Hepatocyte (in vitro differentiated cells): ENCODE data around the gene PHAF1.

Source experiments
- EZH2 ChIP-seq: fragments of 200-600 bp; sonication (generic); IDR thresholded peaks from 2 replicates; pipeline ENCODE4 v1.6.1; 2016; ENCODE audit warnings: antibody characterized with exemption, mild to moderate bottlenecking, borderline replicate concordance
- EZH2phosphoT487 ChIP-seq: fragments of 200-600 bp; sonication (generic); IDR thresholded peaks from one replicate; pipeline ENCODE4 v1.6.1; 2018; ENCODE audit warnings: antibody characterized with exemption, mild to moderate bottlenecking, low read depth, moderate library complexity; ENCODE audit not compliant: unreplicated experiment, severe bottlenecking
- TF ChIP-seq, protein P1 (sequence below): fragments of 200-600 bp; sonication (generic); IDR thresholded peaks from 2 replicates; pipeline ENCODE4 v1.5.1; 2016; ENCODE audit warnings: antibody characterized with exemption, mild to moderate bottlenecking; ENCODE audit not compliant: poor library complexity

DNA sequence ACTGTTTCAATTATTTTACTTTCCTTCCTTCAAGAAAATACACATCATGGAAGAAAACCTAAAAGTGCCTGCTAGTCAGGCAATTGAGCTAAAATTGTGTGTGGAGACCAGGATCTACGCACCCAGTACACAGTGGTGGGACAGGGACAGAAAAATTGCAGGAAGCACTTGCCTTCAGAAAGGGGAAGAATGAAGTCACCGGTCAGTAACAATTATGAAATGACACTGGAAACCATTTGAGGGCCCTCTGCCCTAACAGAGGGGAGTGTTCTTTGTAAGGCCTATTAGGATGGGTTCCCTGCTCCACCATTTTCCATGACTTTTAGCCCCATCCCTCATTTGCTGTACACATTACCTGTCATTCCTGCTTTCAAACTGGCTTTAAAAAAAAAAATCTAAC, 4.5 kb upstream of the PHAF1 start:
- TF ChIP-seq, protein P1, sequence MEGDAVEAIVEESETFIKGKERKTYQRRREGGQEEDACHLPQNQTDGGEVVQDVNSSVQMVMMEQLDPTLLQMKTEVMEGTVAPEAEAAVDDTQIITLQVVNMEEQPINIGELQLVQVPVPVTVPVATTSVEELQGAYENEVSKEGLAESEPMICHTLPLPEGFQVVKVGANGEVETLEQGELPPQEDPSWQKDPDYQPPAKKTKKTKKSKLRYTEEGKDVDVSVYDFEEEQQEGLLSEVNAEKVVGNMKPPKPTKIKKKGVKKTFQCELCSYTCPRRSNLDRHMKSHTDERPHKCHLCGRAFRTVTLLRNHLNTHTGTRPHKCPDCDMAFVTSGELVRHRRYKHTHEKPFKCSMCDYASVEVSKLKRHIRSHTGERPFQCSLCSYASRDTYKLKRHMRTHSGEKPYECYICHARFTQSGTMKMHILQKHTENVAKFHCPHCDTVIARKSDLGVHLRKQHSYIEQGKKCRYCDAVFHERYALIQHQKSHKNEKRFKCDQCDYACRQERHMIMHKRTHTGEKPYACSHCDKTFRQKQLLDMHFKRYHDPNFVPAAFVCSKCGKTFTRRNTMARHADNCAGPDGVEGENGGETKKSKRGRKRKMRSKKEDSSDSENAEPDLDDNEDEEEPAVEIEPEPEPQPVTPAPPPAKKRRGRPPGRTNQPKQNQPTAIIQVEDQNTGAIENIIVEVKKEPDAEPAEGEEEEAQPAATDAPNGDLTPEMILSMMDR, result no peak
- TF ChIP-seq EZH2phosphoT487 (no peak), EZH2 (no peak)
